Measurements from ENCODE around the gene LRP6. TPM values are rescaled to one million over a fixed set of nuclear protein-coding genes. Genes with fewer than 3 reads are reported as not detected.

Gene LRP6
- total RNA-seq, 1 experiment from 2014 or later, result 62.4 TPM

DNA sequence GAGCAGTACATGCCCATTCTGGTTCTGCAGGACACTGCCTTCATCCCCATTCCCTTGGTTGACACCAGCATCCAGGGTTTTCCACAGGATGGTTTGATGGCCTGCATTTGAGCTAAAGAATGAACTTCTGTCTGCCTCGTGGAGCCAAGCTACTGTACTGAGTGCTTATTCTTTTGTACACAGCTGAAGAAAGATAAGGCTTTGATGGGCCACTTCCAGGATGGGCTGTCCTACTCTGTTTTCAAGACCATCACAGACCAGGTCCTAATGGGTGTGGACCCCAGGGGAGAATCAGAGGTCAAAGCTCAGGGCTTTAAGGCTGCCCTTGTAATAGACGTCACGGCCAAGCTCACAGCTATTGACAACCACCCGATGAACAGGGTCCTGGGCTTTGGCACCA, 172.4 kb downstream of the LRP6 start:
- H4K91ac ChIP-seq (ENCODE audit: insufficient read length, low read depth, low read length), result no peak overlapping the region
- TF ChIP-seq, protein P1, sequence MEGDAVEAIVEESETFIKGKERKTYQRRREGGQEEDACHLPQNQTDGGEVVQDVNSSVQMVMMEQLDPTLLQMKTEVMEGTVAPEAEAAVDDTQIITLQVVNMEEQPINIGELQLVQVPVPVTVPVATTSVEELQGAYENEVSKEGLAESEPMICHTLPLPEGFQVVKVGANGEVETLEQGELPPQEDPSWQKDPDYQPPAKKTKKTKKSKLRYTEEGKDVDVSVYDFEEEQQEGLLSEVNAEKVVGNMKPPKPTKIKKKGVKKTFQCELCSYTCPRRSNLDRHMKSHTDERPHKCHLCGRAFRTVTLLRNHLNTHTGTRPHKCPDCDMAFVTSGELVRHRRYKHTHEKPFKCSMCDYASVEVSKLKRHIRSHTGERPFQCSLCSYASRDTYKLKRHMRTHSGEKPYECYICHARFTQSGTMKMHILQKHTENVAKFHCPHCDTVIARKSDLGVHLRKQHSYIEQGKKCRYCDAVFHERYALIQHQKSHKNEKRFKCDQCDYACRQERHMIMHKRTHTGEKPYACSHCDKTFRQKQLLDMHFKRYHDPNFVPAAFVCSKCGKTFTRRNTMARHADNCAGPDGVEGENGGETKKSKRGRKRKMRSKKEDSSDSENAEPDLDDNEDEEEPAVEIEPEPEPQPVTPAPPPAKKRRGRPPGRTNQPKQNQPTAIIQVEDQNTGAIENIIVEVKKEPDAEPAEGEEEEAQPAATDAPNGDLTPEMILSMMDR (conservative IDR thresholded peaks at IDR 0.05), result no peak
- H3K9me3 ChIP-seq (ENCODE audit: control insufficient read depth, low read depth, low read length), result no peaks in the 10 kb centered on the region
- Mint-ChIP-seq H3K4me1 (peaks cover 5 to 10% of the 10 kb centered on the region in 2 experiments; a peak in 3 of 4 replicates), H3K27ac (no peak overlapping the region), H3K9me3 (no peaks in the 10 kb centered on the region), H3K36me3 (ENCODE audit: insufficient read depth in 1 of 3, low read depth in 3 of 3) (peaks cover 0 to 2% (median 0%) of the 10 kb centered on the region in 3 experiments; a peak in 4 of 7 replicates), H3K4me3 (no peak overlapping the region), H3K27me3 (ENCODE audit: low read depth) (no peaks in the 10 kb centered on the region)
- H4K20me1 ChIP-seq (ENCODE audit: control insufficient read depth, insufficient read depth, insufficient read length), result no peaks in the 10 kb centered on the region
- H2BK5ac ChIP-seq (ENCODE audit: insufficient read length, low read length), result no peak overlapping the region
- H2BK12ac ChIP-seq (ENCODE audit: insufficient read length, low read depth, low read length), result no peak overlapping the region
- no peak overlapping the region for H4K8ac ChIP-seq (replicated peaks; ENCODE audit: insufficient read length, low read depth, low read length)
- H3T11ph ChIP-seq (ENCODE audit: low read length), result no peak overlapping the region
- no peaks in the 10 kb centered on the region for H3K4me1 ChIP-seq (ENCODE audit: insufficient read depth, low read length)
- H3K56ac ChIP-seq (ENCODE audit: insufficient read length, low read depth, low read length), result no peak overlapping the region
- H4K5ac ChIP-seq (ENCODE audit: insufficient read length, low read depth, low read length), result no peak overlapping the region
- H2AK5ac ChIP-seq (ENCODE audit: insufficient read length, low read length), result no peak overlapping the region
- H2BK20ac ChIP-seq (ENCODE audit: low read depth, low read length, poor library complexity, severe bottlenecking), result no peak overlapping the region
- H2BK15ac ChIP-seq (ENCODE audit: low read depth, low read length), result no peak overlapping the region
- no peaks in the 10 kb centered on the region for H3K23me2 ChIP-seq (ENCODE audit: insufficient read length, low read depth, low read length, poor library complexity, severe bottlenecking)
- no peak for DNase-seq
- no peak overlapping the region for H3K4ac ChIP-seq (ENCODE audit: low read depth, low read length)
- no peak overlapping the region for H3K27ac ChIP-seq (ENCODE audit: insufficient read length, low read depth, low read length)
- no peak overlapping the region for H3K18ac ChIP-seq (ENCODE audit: insufficient read length, low read depth, low read length)
- WGBS (ENCODE audit: extremely low coverage, insufficient read length, low lambda C conversion rate), result no CpG with 5 or more reads among the region's 4 CpGs
- no peak overlapping the region for H2BK120ac ChIP-seq (ENCODE audit: low read depth, low read length, poor library complexity, severe bottlenecking)
- no peak overlapping the region for H3K4me2 ChIP-seq (ENCODE audit: insufficient read depth, insufficient read length, low read length)
- no peaks in the 10 kb centered on the region for H3K79me2 ChIP-seq (ENCODE audit: insufficient read depth, low read length)
- no peak overlapping the region for H3K14ac ChIP-seq (ENCODE audit: insufficient read depth, low read length)
- no peak overlapping the region for H2AFZ ChIP-seq (ENCODE audit: low read length)
- no peak overlapping the region for H3K23ac ChIP-seq (ENCODE audit: insufficient read length, low read depth, low read length)
- no peak overlapping the region for H3K9ac ChIP-seq (ENCODE audit: extremely low read depth, insufficient read length, low read length)
- H3K79me1 ChIP-seq (ENCODE audit: insufficient read depth, low read depth, low read length, poor library complexity, severe bottlenecking), result no peaks in the 10 kb centered on the region
- H3K27me3 ChIP-seq (ENCODE audit: insufficient read depth, low read length), result no peaks in the 10 kb centered on the region
